HPDE6-E6E7 (cell line): ENCODE data around the gene PLAU.
"Not testable (repeated sequence)": the region's sequence is repeated elsewhere in the genome, so short reads cannot be mapped to it uniquely, and the experiment has no call there.

ENCODE experiments used
- DNase-seq: peaks from one replicate; pipeline ENCODE4 v3.0.0; 2011; ENCODE audit warnings: missing footprints; ENCODE audit errors: extremely low spot score

PLAU gene

DNA sequence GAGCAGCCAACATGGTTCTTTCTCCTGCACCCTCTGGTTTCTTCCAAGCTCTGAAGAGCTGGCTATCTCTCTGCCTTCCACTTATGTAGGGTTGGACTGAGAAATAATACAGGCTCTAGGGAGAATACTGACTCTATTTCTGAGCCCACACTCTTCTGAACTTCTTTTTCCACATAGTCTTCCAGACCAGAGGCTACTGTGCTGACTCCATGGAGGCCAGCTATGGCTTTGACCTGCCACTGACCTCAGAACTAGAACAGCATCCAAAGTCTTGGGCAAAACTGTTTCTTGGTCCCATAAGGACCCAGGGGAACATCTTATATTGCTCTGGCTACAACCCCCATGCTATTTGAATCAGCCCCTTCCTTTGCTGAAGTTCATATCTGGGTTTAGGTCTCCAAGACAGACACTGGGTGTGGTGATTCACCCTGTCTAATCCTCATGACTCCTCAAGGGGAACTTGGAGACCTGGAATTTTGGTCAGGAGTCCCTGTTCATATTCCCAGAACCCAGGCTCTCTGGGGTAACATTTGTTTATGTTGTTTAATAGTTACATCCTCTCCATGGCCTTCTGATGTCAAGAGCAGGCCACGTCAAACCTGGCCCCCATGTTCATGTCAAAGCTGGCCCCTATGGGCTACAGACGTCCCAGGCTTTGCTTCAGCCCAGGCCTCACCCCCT, 12.1 kb upstream of the PLAU start:
- DNase-seq, result no peak

- peak; percentile 87 for DNase-seq
Measured at GRCh38 chr10:73899423-73899822, 11.5 kb upstream of the PLAU start.

DNA sequence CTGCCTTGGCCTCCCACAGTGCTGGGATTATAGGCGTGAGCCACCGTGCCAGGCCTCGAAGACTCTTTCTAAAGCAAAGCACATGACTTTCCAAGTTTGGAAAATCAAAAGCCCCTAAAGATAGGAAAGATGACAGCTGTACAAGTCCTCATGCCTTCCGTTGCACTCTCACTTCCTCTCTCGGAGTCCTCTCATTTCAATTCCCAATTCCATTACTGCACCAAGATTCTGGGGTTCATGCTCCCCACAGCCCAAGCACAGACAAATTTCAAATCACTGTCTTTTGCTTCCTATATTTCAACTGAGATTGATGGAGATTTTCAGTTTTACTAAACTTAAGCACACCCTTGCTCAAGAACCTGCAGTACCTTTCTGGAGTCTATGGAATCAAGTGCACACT, 10.9 kb upstream of the PLAU start:
- DNase-seq, result no peak

DNA sequence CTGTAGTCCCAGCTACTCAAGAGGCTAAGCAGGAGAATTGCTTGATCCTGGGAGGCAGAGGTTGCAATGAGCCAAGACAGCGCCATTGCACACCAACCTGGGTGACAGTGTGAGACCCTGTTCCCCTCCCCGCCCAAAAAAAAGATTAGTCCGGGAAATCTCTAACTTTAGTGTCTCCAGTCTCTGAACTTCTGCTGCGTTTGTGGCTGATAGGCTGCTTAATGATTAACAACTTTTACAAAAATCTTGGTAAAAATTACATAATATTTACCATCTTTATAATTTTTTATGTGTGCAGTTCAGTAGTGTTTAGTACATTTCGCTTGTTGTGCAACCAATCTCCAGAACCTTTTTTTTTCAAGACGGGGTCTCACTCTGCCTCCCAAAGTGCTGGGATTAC, 9.7 kb upstream of the PLAU start:
- DNase-seq, result no peak

DNA sequence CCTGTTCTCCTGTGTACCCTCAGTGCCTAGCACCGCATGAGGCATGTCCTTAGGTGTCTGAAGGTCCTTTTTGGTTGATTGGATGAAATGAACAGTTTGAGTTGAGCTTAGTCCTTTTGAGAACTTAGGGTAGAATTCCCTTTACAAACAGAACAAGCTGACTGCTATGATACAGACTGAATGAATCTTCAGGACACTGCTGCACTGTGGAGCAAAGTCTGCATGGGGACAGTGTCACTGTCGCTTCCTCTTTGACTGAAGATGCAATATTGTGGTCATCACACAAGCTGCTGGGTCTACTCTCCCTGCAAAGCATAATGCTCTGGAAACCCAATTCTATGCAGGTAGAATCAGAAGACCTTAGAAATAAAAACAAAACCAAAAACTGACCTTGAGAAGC, 8.6 kb upstream of the PLAU start:
- DNase-seq, result no peak

- no peak for DNase-seq
Measured at GRCh38 chr10:73905256-73906020, 5.5 kb upstream of the PLAU start.

DNA sequence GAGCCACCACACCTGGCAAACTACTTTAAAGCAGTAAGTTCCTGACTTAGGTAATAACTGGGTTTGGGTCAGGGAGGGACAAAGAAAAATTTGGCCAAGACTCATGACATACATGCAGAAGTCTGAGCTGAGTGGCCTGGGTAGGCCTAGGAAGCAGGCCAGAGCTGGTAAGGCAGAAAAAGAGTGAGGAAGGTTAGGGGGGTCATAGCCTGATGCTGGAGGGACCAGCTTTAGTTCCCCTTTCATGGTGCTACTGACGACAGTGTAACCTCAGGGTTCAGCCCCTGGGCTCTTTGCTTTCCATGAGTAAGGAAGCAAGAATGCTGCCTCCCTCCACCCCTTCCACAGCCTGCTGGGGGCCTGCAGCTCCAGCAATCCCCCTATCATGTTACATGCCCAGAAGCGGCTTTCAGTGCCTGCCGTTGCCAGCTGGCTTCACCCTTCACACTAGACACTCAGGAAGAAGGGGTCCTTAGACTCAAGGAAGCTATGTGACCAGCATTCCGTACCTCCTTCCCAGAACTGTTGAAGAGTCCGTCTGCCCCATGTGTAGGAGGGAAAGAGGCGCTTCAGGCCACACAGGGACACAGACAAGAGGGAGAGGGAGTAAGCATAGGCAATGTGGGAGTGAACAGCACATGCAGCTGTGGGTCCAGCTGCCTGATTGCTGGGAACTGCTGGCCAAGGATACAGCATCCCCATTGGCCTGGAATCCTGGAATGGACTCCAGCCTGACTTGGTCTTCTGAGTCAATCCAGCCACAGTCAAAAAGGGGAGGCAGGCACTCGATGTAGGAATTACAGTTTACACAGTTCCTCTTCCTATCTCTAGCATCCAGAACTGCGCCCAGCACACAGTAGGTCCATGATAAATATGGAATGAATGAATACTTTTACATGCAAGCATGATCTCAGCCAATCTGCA, 4.1 kb upstream of the PLAU start:
- DNase-seq, result no peak

DNA sequence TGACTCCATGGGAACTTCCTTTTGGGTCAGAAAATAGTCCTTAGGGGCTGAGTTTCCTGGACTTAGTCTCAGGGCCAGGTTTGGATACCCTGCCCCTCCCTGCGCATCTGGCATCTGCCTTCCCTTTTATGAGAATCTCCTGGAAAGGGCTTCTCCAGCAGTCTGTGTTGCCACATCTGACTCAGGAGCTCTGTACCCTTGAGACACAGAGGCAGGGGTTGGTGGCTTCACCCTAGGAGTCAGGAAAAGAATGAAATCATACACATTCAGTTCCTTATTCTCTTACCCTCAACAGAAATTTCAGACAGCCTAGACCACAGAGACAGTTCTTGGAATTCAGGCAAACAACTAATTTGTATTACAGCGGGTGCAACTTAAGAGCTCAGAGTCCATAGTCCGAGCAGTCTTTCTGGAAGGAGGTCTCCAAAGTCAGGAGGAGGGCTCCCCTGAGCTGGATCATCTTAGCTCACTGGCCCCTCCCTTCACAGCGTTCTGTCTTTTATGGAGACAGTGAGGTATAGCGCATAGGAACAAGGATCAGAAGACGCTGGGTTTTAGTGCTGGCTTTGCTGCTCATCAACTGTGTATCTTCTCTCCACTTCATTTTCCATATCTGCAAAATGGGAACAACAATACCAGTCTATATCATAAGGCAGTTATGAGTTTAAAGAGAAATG, 3.0 kb upstream of the PLAU start:
- DNase-seq, result no peak

- DNase-seq, result peak; percentile 90
Measured at GRCh38 chr10:73908853-73909539, 1.9 kb upstream of the PLAU start.

DNA sequence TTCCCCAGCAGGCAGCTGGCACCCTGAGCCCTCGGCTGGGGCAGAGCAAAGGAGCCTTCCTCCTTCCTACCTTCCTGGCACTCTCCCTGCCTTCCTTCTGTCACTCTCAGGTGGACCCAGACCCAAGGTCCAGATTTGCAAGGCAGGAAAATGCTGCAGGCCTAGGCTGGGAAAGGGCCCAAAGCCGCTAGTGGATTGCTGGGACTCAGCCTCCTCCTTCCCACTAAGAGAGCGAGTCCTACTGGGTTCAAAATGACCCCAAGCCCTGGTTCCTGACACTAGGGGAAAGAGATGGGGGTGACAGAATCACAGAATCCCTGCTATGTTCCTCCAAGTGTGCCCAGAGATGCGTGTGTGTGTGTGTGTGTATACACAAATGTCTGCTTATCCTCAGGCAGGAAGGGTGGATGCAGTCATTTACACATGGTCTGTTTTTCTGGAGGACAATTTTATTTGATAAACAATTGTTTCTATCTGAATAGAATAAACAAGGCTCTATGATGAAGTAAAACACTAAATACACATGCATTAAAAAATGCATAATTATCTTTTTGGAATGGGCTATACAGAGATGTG, 1.3 kb upstream of the PLAU start:
- no peak for DNase-seq

GRCh38 chr10:73910401-73910763, 550 bp upstream of the PLAU start:
- DNase-seq, result no peak

DNA sequence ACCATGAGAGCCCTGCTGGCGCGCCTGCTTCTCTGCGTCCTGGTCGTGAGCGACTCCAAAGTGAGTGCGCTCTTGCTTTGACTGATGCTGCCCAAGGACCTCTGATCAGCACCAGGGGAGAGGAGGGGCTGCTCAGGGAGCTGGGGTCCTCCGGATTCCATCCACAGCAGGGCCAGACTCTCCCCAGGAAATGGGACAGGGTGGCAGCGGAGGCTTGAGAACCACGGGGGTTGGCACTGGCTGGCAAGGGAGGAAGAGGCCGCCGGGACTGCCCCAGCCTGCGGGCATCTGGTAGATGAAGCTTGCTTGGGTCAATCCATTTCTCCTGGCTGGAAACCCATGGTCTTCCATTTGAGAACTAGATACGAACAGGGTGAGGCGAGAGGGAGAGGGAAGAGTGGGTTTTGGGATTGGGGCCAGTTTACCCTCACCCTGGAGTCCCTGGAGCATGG, 647 bp downstream of the PLAU start:
- no peak for DNase-seq

- no peak for DNase-seq
Measured at GRCh38 chr10:73914036-73914435, 3.1 kb downstream of the PLAU start.

DNA sequence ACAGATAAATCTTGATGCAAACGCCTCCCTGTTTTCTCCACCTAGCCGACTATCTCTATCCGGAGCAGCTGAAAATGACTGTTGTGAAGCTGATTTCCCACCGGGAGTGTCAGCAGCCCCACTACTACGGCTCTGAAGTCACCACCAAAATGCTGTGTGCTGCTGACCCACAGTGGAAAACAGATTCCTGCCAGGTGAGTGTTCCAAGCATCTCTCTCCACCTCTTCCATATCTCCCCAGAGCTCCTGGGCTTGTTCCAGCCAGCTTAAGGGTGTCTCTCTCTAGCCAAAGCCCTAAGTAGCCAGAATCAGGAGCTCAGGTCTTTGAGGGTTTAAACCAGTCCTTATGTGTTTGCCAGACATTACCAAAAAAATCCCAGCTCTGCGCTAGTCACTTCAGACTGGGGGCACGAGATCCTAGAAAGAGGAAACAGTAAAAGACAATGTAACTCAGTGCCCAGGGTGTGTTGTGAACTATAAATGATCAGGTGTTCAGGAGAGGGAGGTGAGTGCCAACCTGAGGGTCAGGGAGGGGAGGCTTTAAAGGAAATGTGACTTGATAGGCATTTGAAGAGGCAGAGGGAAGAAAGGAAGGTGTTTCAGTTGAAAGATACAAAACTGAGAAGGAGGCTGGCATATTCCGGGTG, 4.4 kb downstream of the PLAU start:
- DNase-seq, result no peak

GRCh38 chr10:73916761-73917470, 6.0 kb downstream of the PLAU start:
- no peak for DNase-seq

- DNase-seq, result no peak
Measured at GRCh38 chr10:73917566-73918305, 6.8 kb downstream of the PLAU start.

- DNase-seq, result not testable (repeated sequence)
Measured at GRCh38 chr10:73919481-73919880, 8.5 kb downstream of the PLAU start.

DNA sequence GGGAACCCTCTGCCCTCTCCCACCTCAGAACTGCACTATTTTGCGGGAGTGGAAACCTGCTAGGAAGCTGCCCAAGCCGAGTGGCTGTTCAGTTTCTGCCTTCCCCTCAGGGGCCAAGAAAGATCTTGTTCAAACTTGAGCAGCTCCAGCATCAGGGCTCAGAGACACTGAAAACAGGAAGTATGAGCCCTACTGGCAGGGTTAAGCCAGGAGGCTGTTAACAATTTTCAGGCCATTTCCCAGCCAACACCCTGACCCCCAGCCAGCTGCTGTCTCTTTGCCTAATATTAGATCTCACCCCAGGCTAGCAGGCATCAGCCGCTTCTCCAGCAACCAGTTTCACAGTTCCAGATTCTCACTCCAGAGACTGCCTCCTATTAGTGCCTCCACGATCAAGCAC, 9.2 kb downstream of the PLAU start:
- peak; percentile 76 for DNase-seq
